Motor neuron (in vitro differentiated cells): ENCODE data around the gene UGT1A4. TPM values are rescaled to one million over a fixed set of nuclear protein-coding genes. Genes with fewer than 3 reads are reported as not detected.
"Not testable (repeated sequence)": the region's sequence is repeated elsewhere in the genome, so short reads cannot be mapped to it uniquely, and the experiment has no call there.

ENCODE experiments used
- ATAC-seq, 8 experiments: fragments of 200-7000 bp; cut with Tn5 transposase; replicated peaks in 6 of 8; 2 replicates each; pipeline ENCODE4 v1.8.0; 2021; ENCODE audit warnings: mild to moderate bottlenecking in 8 of 8, moderate library complexity in 8 of 8
- H3K27ac ChIP-seq, 2 donors: fragments of 250-450 bp; sonication (Bioruptor Pico); 2 replicates each; pipeline ENCODE4 v1.9.0; 2021; ENCODE audit warnings: antibody characterized with exemption in 2 of 2, mild to moderate bottlenecking in 2 of 2, moderate library complexity in 1 of 2
- H3K4me1 ChIP-seq, 2 donors: fragments of 250-450 bp; sonication (Bioruptor Pico); replicated peaks in 1 of 2; 2 replicates each; pipeline ENCODE4 v1.6.1; 2021; ENCODE audit warnings: antibody characterized with exemption in 2 of 2, mild to moderate bottlenecking in 2 of 2, moderate library complexity in 1 of 2
- H3K4me3 ChIP-seq, 5 donors: fragments of 250-450 bp; sonication (Bioruptor Pico); 2 replicates each; pipeline ENCODE4 v1.9.0; 2021; ENCODE audit warnings: antibody characterized with exemption in 5 of 5, mild to moderate bottlenecking in 5 of 5, moderate library complexity in 4 of 5
- WGBS, 10 experiments: fragments of 450-650 bp; shearing (Covaris generic); methylation state at CpG; one replicate each; pipeline ENCODE4 v1.0.0; 2022; 5-methylcytosine and 5-hydroxymethylcytosine counted together
- in situ Hi-C, 9 experiments: fragments of 400-800 bp; cut with MboI; loops; one replicate each; pipeline ENCODE4 v1.15.0; 2021; ENCODE audit warnings: low sequenced_read_pairs in 9 of 9, low pct_unique_long_range_greater_than_20kb in 2 of 9; ENCODE audit not compliant: unreplicated experiment in 9 of 9
- total RNA-seq, 8 experiments: library from RNA; unstranded; fragments of 300-600 nt; gene quantifications; 2 replicates each; pipeline versions ENCODE4 v1.2.3 to v1.2.4, GENCODE V29; 2022

UGT1A4 gene
- total RNA-seq, 8 experiments from 2014 or later, result 0.08 to 2.3 (median 0.24) TPM; not detected in 4

DNA sequence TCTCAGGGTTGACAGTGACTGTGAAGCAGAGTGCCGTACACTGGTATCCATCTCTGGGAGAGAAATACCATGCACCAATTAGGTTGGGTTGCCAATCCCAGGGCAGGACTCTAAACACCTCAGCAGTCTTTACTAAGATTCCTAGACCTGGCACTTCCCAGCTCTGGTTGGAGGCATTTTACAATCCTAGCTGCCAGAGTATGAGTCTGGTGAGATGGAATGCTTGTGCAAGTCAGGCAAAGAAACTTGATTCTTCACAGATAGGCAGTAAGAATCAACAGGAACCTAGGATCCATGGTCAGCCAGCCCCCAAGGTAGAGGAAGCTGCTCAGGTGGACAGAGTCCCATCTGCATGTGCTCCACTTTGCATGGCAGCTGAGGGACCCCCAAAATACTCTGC is 11.8 kb upstream of the UGT1A4 start:
- no peak for ATAC-seq
- no peaks in the 10 kb centered on the region for H3K4me1 ChIP-seq
- H3K4me3 ChIP-seq, result no peak overlapping the region
- in situ Hi-C loops, result loop anchor here in 2 of 9 experiments (25.0 kb wide), 2 partner anchors 169 to 244 kb away; no protein-coding TSS in a partner anchor
- no peak overlapping the region for H3K27ac ChIP-seq
- 43 to 80% (median 60%) methylated on average over 1 of the region's 1 CpG; no CpG with 5 or more reads in 7 of the 10 experiments for WGBS, 10 experiments

DNA sequence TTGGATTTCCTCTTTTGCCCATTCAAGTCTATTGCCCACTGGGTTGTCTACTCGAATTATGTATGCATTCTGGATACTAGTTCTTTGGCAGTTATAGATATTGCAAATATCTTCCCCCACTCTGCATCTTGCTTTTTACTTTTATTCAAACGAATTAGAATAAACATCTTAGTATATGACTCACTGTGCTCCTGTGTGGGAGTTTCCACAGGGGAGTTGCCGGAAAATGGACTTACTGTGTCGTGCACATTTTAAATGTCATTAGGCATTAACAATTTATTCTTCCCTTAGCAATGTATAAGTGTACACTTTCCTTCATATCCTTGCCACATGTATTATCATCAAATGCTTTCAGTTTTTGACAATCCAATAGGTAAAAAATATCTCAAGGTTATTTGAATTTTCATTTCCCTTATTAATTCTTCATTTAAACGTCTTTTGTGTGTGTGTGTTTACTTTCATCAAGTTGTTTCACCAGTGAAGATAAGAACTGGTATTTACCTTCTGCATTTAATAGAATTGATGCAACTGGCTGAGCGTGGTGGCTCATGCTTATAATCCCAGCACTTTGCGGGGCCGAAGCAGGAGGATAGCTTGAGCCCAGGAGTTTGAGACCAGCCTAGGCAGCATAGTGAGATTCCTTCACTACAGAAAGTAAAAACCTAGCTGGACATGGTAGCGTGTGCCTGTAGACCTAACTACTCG is 10.4 kb upstream of the UGT1A4 start:
- in situ Hi-C loops, result loop anchor here in 2 of 9 experiments (25.0 kb wide), 2 partner anchors 171 to 246 kb away; no protein-coding TSS in a partner anchor
- no peak overlapping the region for H3K4me3 ChIP-seq
- peak in 4 of 8 experiments; percentile 70 to 88 (median 83) for ATAC-seq
- H3K27ac ChIP-seq, result no peak overlapping the region
- no peaks in the 10 kb centered on the region for H3K4me1 ChIP-seq
- WGBS, 10 experiments, result 7 to 89% (median 82%) methylated on average over 3 to 9 of the region's 10 CpGs

DNA sequence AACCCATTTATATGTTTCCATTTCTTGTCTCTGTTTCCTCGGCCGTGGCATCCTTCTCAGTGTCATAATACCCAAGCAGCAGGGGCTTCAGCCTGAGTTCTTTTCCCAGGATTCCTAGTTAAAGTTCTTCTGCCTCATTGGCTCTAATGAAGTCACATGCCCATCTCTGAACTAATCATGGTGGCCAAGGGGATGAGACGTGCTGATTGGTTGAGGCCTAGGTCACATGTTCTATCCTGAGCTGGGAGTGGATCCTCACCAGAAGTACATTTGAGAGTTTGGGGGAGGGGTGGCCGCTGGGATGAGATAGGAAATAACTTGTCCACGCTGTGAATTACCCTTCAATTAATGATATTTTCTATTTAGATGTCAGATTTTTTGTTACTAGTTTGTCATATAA is 9.6 kb upstream of the UGT1A4 start:
- WGBS, 10 experiments, result 42 to 100% (median 93%) methylated on average over 1 to 5 of the region's 5 CpGs; no CpG with 5 or more reads in 3 of the 10 experiments
- Histone ChIP-seq H3K27ac (no peak overlapping the region), H3K4me3 (no peak overlapping the region), H3K4me1 (no peaks in the 10 kb centered on the region)
- in situ Hi-C loops, result loop anchor here in 2 of 9 experiments (25.0 kb wide), 2 partner anchors 172 to 247 kb away; no protein-coding TSS in a partner anchor
- no peak for ATAC-seq

DNA sequence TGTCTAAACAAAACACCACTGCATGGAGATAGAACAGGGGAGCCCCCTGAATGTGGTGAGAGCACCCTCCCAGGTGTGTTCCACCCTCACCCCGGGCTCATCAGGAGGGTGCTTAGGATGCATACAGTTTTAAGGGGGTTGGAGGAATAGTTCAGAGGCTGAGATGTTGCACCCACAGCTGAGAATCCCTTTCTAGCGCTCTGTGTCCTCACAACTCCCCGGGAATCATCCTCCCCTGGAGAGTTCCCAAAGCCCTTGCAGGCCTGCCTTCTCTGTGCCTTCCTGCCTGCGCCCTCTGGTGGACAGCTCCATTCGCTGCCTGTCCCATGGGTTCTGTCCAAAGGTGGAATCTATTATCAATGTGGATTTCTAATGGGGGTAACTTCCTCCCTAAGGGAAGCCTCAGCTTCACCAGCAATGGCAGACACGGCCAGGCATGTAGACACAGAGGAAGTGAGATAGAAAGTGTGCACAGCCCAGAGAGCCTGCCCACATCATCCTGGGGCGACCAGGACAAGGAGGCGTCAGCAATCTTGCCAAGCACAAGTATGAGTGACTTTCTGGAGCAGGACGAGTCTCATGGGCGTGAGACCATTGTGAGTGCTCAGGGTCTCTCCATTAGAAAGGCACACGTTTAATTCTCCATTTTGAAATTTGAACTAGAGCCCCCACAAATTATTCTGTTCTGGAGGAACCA is 7.1 kb upstream of the UGT1A4 start:
- H3K4me1 ChIP-seq, result no peaks in the 10 kb centered on the region
- peak; percentile 44 to 94 (median 76) for ATAC-seq
- in situ Hi-C loops, result loop anchor here in 2 of 9 experiments (25.0 kb wide), 2 partner anchors 174 to 249 kb away; no protein-coding TSS in a partner anchor
- no peak overlapping the region for H3K27ac ChIP-seq
- WGBS, 10 experiments, result 5 to 100% (median 41%) methylated on average over 1 to 7 of the region's 11 CpGs; no CpG with 5 or more reads in 2 of the 10 experiments
- no peak overlapping the region for H3K4me3 ChIP-seq

DNA sequence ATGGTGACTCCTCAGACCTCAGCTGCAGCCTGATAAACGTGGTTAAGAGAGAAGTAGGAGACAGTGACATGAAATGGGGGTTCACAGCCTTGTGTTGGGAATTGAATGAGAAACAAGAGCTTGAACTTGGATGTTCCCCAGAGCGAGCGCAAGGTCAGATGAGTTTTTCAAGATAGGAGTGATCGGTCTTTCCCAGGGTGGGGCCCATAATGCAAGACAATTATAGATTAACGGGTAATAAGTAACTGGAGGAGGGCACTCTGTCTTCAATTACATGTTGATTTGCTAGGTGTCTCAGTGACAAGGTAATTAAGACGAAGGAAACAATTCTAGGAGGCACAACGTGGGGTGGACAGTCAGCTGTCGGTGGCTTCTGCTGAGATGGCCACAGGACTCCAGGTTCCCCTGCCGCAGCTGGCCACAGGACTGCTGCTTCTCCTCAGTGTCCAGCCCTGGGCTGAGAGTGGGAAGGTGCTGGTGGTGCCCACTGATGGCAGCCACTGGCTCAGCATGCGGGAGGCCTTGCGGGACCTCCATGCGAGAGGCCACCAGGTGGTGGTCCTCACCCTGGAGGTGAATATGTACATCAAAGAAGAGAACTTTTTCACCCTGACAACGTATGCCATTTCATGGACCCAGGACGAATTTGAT is 5.8 kb upstream of the UGT1A4 start, which contains the start of gene UGT1A5:
TSS of gene UGT1A5 (plus strand) at position 297 of the 651 bp plus-strand sequence. CDS start at position 382, 85 bp downstream.
- Histone ChIP-seq H3K4me3 (no peak within 1 kb of the TSS), H3K27ac (no peak within 1 kb of the TSS), H3K4me1 (no peaks in the 10 kb centered on the region)
- ATAC-seq, result no peak
- WGBS, 10 experiments, result 15 to 91% (median 76%) methylated on average over 4 to 14 of the region's 14 CpGs; no CpG with 5 or more reads in 2 of the 10 experiments
- in situ Hi-C loops, result loop anchor here in 2 of 9 experiments (25.0 kb wide), 2 partner anchors 175 to 250 kb away; no protein-coding TSS in a partner anchor

DNA sequence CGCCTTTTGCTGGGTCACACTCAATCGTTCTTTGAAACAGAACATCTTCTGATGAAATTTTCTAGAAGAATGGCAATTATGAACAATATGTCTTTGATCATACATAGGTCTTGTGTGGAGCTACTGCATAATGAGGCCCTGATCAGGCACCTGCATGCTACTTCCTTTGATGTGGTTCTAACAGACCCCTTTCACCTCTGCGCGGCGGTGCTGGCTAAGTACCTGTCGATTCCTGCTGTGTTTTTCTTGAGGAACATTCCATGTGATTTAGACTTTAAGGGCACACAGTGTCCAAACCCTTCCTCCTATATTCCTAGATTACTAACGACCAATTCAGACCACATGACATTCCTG is 5.3 kb upstream of the UGT1A4 start:
- in situ Hi-C loops, result loop anchor here in 2 of 9 experiments (25.0 kb wide), 2 partner anchors 176 to 251 kb away; no protein-coding TSS in a partner anchor
- 75 to 100% (median 86%) methylated on average over 1 to 6 of the region's 7 CpGs; no CpG with 5 or more reads in 2 of the 10 experiments for WGBS, 10 experiments

DNA sequence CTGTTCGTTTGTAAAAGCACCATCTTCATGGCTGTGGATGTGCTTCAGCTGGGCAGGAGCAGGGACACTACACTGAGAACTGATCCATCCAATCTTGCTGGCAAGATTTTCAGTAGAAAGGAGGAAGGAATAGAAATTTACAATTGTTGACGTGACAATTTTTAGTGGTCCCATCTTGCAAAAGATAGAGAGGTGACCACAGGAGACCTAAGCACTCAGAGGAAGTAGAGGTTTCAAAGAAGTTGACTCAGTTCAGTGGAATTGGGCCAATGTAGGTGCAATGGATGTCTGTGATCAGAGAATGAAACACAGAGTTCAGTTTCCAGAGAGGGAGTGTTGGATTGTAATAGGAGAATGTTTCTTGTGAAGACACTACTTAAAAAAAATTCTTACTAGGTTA is 4.4 kb upstream of the UGT1A4 start:
- Histone ChIP-seq H3K27ac (no peak overlapping the region), H3K4me3 (no peak overlapping the region), H3K4me1 (no peaks in the 10 kb centered on the region)
- in situ Hi-C loops, result loop anchor here in 2 of 9 experiments (25.0 kb wide), 2 partner anchors 177 to 252 kb away; no protein-coding TSS in a partner anchor
- ATAC-seq, result no peak
- WGBS, 10 experiments, result 40 to 100% (median 92%) methylated on average over 1 to 2 of the region's 2 CpGs; no CpG with 5 or more reads in 2 of the 10 experiments

More for the DNA sequence above, 5.3 kb upstream of the UGT1A4 start:
- no peaks in the 10 kb centered on the region for H3K4me1 ChIP-seq
- ATAC-seq, result no peak
- H3K27ac ChIP-seq, result no peak overlapping the region
- no peak overlapping the region for H3K4me3 ChIP-seq

DNA sequence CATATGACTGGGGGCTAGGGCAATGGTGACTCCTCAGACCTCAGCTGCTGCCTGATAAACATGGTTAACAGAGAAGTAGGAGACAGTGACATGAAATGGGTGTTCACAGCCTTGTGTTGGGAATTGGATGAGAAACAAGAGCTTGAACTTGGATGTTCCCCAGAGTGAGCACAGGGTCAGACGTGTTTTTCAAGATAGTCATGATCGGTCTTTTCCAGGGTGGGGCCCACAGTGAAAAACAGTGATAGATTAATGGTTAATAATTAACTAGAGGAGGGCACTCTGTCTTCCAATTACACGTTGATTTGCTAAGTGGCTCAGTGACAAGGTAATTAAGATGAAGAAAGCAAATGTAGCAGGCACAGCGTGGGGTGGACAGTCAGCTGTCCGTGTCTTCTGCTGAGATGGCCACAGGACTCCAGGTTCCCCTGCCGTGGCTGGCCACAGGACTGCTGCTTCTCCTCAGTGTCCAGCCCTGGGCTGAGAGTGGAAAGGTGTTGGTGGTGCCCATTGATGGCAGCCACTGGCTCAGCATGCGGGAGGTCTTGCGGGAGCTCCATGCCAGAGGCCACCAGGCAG is 10.3 kb downstream of the UGT1A4 start, which contains the start of gene UGT1A3:
TSS of gene UGT1A3 (plus strand) at position 320 of the 579 bp plus-strand sequence. CDS start at position 405, 85 bp downstream.
- in situ Hi-C loops, result no loop called here
- WGBS, 10 experiments, result 45 to 88% (median 60%) methylated on average over 1 to 6 of the region's 8 CpGs; no CpG with 5 or more reads in 4 of the 10 experiments
- Histone ChIP-seq H3K27ac (no peak within 1 kb of the TSS), H3K4me3 (no peak within 1 kb of the TSS), H3K4me1 (no peaks in the 10 kb centered on the region)
- no peak for ATAC-seq

DNA sequence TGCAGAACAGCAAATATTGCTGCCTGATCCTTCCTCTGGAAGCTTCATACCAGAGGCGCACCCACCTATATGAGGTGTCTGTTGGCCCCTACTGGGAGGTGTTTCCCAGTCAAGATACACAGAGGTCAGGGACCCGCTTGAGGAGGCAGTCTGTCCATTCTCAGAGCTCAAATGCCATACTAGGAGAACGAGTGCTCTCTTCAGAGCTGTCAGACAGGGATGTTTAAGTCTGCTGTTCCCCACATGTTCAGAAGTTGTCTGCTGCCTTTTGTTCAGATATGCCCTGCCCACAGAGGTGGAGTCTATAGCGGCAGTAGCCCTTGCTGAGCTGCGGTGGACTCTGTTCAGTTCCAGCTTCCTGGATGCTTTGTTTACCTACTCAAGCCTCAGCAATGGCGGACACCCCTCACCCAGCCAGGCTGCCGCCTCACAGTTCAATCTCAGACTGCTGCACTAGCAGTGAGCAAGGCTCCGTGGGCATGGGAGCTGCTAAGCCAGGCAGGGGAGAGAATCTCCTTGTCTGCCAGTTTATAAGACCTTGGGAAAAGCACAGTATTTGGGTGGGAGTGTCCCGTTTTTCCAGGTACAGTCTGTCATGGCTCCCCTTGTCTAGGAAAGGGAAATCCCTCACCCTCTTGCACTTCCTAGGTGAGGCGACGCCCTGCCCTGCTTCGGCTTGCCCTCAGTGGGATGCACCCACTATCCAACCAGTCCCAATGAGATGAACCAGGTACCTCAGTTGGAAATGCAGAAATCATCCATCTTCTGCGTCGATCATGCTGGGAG is 18.5 kb downstream of the UGT1A4 start:
- in situ Hi-C loops, result not testable (repeated sequence)
- WGBS, 10 experiments, result 0 to 100% (median 85%) methylated on average over 1 to 10 of the region's 14 CpGs

DNA sequence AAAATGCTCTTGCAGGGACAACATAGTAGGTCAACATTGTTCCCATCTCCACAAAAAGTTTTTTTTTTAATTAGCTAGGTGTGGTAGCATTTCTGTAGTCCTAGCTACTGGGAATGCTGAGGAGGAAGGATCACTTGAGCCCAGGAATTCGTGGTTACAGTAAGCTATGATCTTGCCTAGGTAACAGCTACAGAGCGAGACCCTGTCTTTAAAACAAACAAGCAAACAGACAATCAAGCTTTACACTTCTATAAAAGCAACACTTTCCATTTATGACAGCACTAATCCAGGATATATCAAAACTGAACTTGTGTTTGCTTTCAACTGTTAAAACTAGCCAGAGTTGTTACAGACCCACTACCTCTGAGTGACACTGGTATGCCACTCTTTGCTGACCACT is 22.3 kb downstream of the UGT1A4 start:
- Histone ChIP-seq H3K27ac (no peak overlapping the region), H3K4me1 (no peaks in the 10 kb centered on the region), H3K4me3 (no peak overlapping the region)
- in situ Hi-C loops, result no loop called here
- 20 to 81% (median 53%) methylated on average over 1 to 2 of the region's 2 CpGs; no CpG with 5 or more reads in 4 of the 10 experiments for WGBS, 10 experiments
- ATAC-seq, result peak in 1 of 8 experiments; percentile 30

More for the DNA sequence above, 18.5 kb downstream of the UGT1A4 start:
- H3K4me3 ChIP-seq, H3K27ac ChIP-seq, H3K4me1 ChIP-seq, ATAC-seq: not testable (repeated sequence)

DNA sequence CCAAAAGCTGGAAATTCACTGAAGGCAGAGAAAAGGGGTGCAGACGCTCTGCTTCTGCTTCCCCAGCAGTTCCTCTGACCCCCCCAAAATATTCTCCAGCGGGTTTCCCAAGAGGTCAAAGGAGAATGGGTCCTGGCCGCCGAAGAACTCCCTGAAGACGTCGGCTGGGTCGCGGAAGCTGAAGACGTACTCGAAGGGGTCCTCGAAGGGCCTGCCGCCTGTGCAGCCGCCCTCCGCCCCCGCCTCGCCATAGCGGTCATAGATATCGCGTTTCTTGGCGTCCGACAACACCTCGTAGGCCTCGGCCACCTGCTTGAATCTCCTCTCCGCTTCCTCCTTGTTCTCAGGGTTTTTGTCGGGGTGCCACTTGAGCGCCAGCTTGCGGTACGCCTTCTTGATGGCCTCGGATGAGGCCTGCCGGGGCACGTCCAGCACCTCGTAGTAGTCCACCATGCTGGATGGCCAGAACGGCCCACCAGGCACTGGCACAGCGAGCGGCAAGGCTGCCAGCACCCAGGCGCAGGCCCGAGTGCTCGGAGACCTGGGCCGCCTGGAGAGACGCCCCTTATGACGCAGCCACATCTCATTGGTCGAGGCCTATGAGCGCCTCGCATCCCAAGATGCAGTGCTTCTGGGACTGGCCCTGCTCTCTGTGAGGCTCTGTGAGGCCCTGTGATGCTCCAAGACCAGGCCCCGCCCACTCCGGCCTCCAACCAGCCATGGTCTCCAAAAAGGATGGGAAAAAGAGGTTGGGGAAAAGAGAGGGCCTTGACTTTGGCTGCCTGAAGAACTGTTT is 25.1 kb downstream of the UGT1A4 start:
- WGBS, 10 experiments, result 96 to 100% (median 96%) methylated on average over 4 to 13 of the region's 46 CpGs; no CpG with 5 or more reads in 7 of the 10 experiments
- in situ Hi-C loops, result no loop called here
- ATAC-seq, result no peak
- Histone ChIP-seq H3K4me1 (no peaks in the 10 kb centered on the region), H3K4me3 (no peak overlapping the region), H3K27ac (no peak overlapping the region)
